ENCODE results near the gene DPP9. TPM values are rescaled to one million over a fixed set of nuclear protein-coding genes. Genes with fewer than 3 reads are reported as not detected.
A peak's percentile ranks its signal among the peaks of the same experiment; 100 is the strongest.

Gene DPP9
- polyA plus RNA-seq, 1 of the 3 experiments (the other 2 are of a cell fraction): 17.1 TPM

DNA sequence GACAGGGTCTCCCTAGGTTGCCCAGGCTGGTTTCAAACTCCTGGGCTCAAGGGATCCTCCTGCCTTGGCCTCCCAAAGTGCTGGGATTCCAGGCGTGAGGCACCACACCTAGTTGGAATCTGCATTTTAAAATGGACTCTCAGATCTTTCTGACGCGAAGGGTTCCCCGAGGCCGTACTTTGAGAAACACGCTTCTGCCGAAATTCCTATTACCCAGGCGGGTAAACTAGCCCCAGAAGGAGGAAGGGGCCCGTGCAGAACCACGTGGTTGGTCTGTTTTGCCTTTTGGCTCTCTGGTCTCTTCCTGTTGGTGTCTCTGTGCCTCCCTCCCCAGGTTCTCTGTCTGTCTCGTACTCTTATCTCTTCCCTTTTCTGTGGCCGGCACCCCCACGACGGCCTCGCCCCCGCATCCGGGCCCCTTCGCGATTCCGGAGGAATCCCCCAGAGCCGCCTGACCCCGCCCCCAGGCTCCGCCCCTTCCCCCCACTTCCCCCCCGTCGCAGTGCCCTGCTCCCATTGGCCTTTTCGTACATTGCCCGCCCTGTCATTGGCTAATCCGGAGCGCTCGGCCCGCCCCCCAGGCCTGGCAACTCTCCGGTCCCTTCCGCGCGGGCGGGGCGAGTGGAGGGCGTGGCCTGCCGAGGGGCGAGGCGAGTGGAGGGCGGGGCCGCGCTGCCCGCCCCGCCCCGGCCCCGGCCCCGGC lies 84.7 kb downstream of the DPP9 start, which contains the start of gene TNFAIP8L1:
TNFAIP8L1 (plus strand) TSS at position 689 of the 703 bp plus-strand sequence. CDS start 12,354 bp downstream, outside the sequence.
- H2AFZ ChIP-seq (ENCODE audit: low read depth): peak within 1 kb of the TSS; percentile 95
- H3F3A ChIP-seq (replicated peaks; ENCODE audit: insufficient read depth): peaks cover 21% of the 10 kb centered on the region
- H3K4me3 ChIP-seq (ENCODE audit: low read depth in 2 of 2, low read length in 1 of 2): peak within 1 kb of the TSS; percentile 72 to 89
- peak within 1 kb of the TSS; percentile 54 to 62; a peak in 3 of 4 replicates for H3K27ac ChIP-seq (ENCODE audit: low read depth in 2 of 2, low read length in 1 of 2)
- H3K9me2 ChIP-seq: no peaks in the 10 kb centered on the region
- peaks cover 3 to 20% of the 10 kb centered on the region in 2 experiments; a peak in 1 of 4 replicates for H3K4me1 ChIP-seq (ENCODE audit: control insufficient read depth in 1 of 2, insufficient read depth in 2 of 2, low read depth in 1 of 2, low read length in 1 of 2)
- 6% methylated on average over 32 of the region's 49 CpGs for WGBS (ENCODE audit: low lambda C conversion rate)
- DNase-seq: peak; percentile 100
- H4K20me1 ChIP-seq (ENCODE audit: insufficient read depth): no peaks in the 10 kb centered on the region
- peaks cover 23% of the 10 kb centered on the region for H3K79me2 ChIP-seq (ENCODE audit: insufficient read depth)
- H3K27me3 ChIP-seq (ENCODE audit: insufficient read depth): no peaks in the 10 kb centered on the region
- ChIA-PET POLR2A (no interaction called here), CTCF (interaction anchor here (1.5 to 3.4 kb wide), 6 partner anchors 32 to 116 kb away, joined by 4 to 200 read pairs (median 20); partner anchors contain the start of gene SEMA6B)
- no peaks in the 10 kb centered on the region for H3K36me3 ChIP-seq (replicated peaks in 1 of 2; ENCODE audit: control insufficient read depth in 1 of 2, insufficient read depth in 2 of 2, low read length in 1 of 2)
- H3K4me2 ChIP-seq: peak within 1 kb of the TSS; percentile 100
- no peaks in the 10 kb centered on the region for H3K9me3 ChIP-seq
- peak within 1 kb of the TSS; percentile 85 for H3K9ac ChIP-seq
- TF ChIP-seq CHD2 (IDR thresholded peaks at IDR 0.05; ENCODE audit: low read length, partially characterized antibody) (peak; percentile 63), EP300 (IDR thresholded peaks at IDR 0.05; ENCODE audit: borderline replicate concordance in 1 of 2, low read depth in 1 of 2, low read length in 1 of 2) (no peak), RCOR1 (IDR thresholded peaks at IDR 0.05; ENCODE audit: low read length) (no peak), RFX5 (IDR thresholded peaks at IDR 0.05; ENCODE audit: low read length) (no peak), MXI1 (IDR thresholded peaks at IDR 0.05; ENCODE audit: low read depth, low read length) (peak; percentile 95), GATA2 (CRISPR knock-in tag; IDR thresholded peaks at IDR 0.05) (no peak), SIN3A (IDR thresholded peaks at IDR 0.05; ENCODE audit: borderline replicate concordance, low read depth, low read length) (no peak; the same call in 1 of the 2 replicates), TCF12 (IDR thresholded peaks at IDR 0.05) (no peak), NFIC (IDR thresholded peaks at IDR 0.05; ENCODE audit: borderline replicate concordance) (no peak), FOXJ3 (CRISPR knock-in tag; IDR thresholded peaks at IDR 0.05) (no peak), YY1 (IDR thresholded peaks at IDR 0.05; ENCODE audit: low read depth) (no peak), ELF1 (IDR thresholded peaks at IDR 0.05) (no peak; the same call in 1 of the 2 replicates), TAF1 (IDR thresholded peaks at IDR 0.05; ENCODE audit: borderline replicate concordance, low read depth, low read length) (no peak), MEF2A (IDR thresholded peaks at IDR 0.05; ENCODE audit: borderline replicate concordance, low read depth) (no peak), RAD21 (IDR thresholded peaks at IDR 0.05; ENCODE audit: low read length) (no peak), SMC3 (IDR thresholded peaks at IDR 0.05; ENCODE audit: low read depth, low read length) (no peak), FOSL2 (IDR thresholded peaks at IDR 0.05; ENCODE audit: borderline replicate concordance, low read depth) (no peak), GABPA (IDR thresholded peaks at IDR 0.05; ENCODE audit: low read depth) (0 out of 2 replicates have a peak, but pooled peaks have one; percentile 9), TEAD4 (IDR thresholded peaks at IDR 0.05; ENCODE audit: borderline replicate concordance, insufficient read depth) (no peak), NRF1 (IDR thresholded peaks at IDR 0.05; ENCODE audit: low read depth, low read length) (no peak), FOXM1 (IDR thresholded peaks at IDR 0.05; ENCODE audit: low read depth) (peak; percentile 97)
- TF ChIP-seq, protein P1, sequence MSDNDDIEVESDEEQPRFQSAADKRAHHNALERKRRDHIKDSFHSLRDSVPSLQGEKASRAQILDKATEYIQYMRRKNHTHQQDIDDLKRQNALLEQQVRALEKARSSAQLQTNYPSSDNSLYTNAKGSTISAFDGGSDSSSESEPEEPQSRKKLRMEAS (IDR thresholded peaks at IDR 0.05; ENCODE audit: low read depth): peak; percentile 90
- TF ChIP-seq, protein P2, sequence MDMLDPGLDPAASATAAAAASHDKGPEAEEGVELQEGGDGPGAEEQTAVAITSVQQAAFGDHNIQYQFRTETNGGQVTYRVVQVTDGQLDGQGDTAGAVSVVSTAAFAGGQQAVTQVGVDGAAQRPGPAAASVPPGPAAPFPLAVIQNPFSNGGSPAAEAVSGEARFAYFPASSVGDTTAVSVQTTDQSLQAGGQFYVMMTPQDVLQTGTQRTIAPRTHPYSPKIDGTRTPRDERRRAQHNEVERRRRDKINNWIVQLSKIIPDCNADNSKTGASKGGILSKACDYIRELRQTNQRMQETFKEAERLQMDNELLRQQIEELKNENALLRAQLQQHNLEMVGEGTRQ (IDR thresholded peaks at IDR 0.05; ENCODE audit: borderline replicate concordance, low read depth, low read length): no peak
- TF ChIP-seq, protein P3, sequence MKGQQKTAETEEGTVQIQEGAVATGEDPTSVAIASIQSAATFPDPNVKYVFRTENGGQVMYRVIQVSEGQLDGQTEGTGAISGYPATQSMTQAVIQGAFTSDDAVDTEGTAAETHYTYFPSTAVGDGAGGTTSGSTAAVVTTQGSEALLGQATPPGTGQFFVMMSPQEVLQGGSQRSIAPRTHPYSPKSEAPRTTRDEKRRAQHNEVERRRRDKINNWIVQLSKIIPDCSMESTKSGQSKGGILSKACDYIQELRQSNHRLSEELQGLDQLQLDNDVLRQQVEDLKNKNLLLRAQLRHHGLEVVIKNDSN (IDR thresholded peaks at IDR 0.05; ENCODE audit: borderline replicate concordance, low read depth): no peak
- TF ChIP-seq, protein P4, sequence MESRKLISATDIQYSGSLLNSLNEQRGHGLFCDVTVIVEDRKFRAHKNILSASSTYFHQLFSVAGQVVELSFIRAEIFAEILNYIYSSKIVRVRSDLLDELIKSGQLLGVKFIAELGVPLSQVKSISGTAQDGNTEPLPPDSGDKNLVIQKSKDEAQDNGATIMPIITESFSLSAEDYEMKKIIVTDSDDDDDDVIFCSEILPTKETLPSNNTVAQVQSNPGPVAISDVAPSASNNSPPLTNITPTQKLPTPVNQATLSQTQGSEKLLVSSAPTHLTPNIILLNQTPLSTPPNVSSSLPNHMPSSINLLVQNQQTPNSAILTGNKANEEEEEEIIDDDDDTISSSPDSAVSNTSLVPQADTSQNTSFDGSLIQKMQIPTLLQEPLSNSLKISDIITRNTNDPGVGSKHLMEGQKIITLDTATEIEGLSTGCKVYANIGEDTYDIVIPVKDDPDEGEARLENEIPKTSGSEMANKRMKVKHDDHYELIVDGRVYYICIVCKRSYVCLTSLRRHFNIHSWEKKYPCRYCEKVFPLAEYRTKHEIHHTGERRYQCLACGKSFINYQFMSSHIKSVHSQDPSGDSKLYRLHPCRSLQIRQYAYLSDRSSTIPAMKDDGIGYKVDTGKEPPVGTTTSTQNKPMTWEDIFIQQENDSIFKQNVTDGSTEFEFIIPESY (IDR thresholded peaks at IDR 0.05; ENCODE audit: borderline replicate concordance, low read depth): no peak
- TF ChIP-seq, protein P5, sequence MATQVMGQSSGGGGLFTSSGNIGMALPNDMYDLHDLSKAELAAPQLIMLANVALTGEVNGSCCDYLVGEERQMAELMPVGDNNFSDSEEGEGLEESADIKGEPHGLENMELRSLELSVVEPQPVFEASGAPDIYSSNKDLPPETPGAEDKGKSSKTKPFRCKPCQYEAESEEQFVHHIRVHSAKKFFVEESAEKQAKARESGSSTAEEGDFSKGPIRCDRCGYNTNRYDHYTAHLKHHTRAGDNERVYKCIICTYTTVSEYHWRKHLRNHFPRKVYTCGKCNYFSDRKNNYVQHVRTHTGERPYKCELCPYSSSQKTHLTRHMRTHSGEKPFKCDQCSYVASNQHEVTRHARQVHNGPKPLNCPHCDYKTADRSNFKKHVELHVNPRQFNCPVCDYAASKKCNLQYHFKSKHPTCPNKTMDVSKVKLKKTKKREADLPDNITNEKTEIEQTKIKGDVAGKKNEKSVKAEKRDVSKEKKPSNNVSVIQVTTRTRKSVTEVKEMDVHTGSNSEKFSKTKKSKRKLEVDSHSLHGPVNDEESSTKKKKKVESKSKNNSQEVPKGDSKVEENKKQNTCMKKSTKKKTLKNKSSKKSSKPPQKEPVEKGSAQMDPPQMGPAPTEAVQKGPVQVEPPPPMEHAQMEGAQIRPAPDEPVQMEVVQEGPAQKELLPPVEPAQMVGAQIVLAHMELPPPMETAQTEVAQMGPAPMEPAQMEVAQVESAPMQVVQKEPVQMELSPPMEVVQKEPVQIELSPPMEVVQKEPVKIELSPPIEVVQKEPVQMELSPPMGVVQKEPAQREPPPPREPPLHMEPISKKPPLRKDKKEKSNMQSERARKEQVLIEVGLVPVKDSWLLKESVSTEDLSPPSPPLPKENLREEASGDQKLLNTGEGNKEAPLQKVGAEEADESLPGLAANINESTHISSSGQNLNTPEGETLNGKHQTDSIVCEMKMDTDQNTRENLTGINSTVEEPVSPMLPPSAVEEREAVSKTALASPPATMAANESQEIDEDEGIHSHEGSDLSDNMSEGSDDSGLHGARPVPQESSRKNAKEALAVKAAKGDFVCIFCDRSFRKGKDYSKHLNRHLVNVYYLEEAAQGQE (IDR thresholded peaks at IDR 0.05; ENCODE audit: low read depth, low read length): no peak
